AG20443 (cell line): Measurements from ENCODE around the gene RASSF8.
"Not testable (repeated sequence)": the region's sequence is repeated elsewhere in the genome, so short reads cannot be mapped to it uniquely, and the experiment has no call there.

ENCODE experiments used
- DNase-seq: peaks from one replicate; pipeline ENCODE4 v3.0.0; 2012; ENCODE audit warnings: low spot score, mixed read lengths

Gene RASSF8

DNA sequence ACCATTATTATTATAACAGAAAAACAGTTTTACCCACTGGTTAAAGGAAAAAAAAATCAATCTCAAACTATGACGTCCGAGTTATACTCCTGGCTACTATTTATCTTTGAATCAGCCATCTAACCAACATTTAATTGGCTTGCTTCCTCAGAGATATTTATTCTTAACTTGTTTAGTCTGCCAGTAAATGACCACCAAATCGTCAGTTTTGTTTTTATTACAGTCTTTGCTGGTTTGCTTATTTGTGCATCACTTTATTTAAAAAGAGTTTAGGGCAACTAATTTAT is 71.2 kb downstream of the RASSF8 start:
- DNase-seq = no peak

DNA sequence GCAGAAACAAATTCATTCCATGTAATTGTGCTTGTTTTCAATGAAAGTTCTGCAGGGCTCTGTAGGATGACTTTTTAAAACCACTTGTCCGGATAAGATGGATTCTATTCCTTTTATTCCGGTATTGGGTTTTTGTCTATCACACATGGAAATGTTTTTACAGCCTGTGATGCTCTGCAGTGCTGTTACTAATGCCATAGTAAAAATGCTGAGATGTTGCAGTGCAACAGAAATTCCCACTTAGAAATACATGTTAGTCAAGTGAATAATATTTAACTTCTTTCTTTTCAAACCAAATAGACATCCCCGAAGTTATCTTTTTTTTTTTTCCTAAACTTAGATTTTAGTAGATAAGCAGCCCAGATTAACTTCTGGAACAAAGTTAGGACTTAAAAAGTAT is 71.9 kb downstream of the RASSF8 start:
- DNase-seq = no peak

DNA sequence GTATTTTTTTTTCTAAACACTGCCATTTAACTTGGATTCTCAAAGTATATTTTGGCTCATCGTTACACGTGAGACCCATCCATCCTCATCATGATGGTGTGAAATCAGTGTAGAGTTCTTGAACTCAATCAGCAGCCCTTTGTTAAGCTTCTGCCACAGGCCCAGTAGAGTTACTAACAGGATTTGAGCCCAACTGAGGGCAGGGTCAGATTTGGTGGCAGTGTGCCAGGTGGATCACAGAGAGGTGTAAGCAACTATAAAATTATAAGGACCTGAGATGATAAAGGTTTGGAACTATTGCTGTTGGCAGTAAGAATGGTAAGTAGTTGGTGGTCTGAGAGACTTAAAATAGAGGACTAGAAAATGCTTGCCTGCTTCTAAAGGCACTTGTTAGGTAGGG is 72.8 kb downstream of the RASSF8 start:
- DNase-seq = no peak

DNA sequence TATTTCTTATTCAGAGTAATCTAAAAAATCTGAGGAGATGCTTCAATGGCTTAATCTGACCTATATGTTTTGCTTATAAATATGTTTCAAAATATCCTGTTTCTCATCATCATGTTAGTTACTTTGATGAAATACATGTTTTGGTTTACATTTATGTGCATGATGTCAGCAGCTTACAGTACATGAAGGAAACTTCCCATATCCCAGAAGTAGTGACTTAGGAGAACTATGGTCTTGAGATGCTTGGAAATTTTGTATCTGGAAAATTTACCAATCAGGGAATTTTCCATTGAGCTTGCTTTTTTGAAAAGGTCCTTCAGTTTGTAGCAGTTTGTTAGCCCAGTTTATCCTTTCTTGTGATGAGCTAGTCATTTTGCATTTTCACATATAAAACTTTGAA is 73.3 kb downstream of the RASSF8 start:
- DNase-seq = no peak

DNA sequence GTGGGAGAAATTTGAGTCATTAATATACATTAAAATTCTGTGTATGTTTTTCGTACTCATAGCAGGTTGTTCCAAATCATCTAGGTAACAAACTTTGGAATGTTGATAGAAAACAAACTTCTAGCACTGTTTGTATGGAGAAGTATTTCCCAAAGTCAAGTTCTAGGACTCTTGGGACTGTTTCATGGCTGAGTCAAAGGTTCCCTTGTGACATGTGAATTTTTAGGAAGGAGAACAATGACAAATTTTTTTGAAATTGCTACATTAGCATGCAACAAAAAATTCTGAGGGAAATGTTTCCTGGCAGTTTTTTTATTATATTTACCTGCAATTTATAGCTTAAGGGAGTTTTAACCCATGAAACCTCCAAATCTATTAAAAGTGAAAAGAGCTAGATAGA is 73.8 kb downstream of the RASSF8 start:
- DNase-seq = no peak

DNA sequence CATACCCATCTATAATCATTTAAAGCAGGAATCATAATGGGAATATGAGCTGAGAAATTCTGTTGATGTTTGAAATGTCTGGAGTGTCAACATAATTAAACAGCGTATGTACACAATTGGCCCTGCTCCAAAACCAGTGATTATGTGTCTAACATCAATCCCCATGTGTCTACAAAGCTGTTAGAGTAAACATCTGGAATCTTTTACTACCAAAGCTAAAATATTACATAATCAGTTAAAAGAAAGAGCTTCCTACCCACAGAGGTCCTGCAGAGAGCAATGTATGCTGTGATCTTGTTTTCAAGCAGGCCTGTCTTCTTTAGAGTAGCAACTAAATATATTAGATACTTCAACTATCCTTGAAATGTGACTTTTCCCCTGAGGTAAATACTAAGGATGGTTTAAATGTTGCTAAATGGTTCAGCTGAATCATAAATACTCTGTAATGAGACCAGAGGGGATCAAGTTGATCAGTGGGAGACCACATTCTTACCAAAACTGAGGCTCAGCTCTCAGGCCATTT is 74.3 kb downstream of the RASSF8 start:
- DNase-seq = peak; percentile 24

DNA sequence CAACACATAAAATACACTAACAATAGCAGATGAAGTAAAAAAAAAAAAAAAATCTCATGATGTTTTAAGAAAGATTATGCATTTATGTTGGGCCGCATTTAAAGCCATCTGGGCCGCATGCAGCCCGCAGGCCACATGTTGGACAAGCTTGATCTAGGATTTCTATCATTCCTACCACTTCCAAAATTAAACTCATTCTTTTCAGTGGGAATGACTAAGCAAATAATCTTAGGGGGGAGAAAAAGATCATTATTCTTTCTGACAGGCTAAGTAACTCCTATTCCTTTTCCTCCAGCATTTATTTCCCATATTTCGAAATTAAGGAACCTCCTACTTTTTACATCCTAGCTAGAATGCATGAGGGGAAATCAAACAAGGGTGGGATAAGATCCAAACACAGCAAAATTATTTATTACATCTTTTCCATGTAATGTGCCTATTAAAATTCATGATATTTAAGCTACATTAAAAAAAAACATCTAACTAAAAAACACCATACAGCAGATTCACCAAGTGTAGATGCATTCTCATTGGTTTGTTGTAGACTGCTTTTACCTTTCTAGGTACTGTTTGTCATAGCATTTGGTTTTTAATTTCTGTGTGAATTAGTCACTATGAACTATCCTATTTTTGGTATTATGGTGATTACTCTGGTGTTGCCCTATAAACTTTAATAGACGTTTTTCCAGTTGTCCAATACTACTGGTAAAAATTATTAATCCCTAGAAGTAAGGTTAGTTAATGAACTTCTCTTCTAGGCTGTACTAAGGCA is 76.1 kb downstream of the RASSF8 start:
- peak; percentile 40 for DNase-seq

DNA sequence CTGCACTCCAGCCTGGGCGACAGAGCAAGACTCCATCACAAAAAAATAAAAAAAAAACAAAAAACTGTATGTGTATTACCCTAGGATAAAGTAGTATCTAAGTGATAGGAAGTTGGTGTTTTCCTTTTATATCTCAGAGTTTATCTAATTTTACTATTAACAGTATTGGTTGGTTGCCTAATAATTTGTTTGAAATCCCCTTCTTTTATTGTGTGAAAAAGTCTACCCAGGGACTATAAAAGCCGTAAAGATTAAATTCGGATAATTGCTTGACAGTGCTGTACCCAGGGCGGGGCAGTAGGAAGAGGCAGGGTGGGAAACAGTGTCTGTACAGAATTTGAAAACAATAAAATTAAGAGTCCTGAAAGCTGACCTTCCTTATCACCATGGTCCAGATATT is 78.4 kb downstream of the RASSF8 start:
- DNase-seq = no peak

DNA sequence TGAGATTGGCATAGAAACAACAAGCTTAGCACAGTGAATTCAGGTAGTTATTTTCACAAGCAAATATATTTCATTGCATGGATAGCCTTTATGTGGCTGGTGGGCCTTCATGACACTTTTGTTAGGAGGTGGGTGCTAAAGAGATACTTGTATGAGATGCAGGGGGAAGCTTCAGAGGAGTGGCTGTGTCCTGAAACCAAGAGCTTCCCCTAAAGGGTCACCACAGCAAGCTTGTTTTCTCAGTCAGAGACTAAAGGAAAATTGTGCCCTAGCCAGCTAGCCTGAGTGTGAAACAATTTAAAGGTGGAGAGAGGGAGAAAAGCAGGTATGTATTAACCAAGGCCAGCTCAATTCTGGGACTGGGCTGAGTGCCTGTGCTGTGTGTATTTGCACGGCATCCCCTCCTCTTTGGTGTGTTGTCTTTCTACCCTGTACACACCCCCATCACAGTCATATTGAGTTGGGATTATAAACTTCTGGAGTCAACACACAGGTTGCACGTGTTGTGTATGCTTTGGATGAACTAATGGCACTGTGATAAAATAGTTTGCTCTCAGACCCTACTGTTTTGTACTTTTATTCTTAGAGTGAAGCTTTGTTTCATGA is 79.2 kb downstream of the RASSF8 start:
- DNase-seq = no peak

DNA sequence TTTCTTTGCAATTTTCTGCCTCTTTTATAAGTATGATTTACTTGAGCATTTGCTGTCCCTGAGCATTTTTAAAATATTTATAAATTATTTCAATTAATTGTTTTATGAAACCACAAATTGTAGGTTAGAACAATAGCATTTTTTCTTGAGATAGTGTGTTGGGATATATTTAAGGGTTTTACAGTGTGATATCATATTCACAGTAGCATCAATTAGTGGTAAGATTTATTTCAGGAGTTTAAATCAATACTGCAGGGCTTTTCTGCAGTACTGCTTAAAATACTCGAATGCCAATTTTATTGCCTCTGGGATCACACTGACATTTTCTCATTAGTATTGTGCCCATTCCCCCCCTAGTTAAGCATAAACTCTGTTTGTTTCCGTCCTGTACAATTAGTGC is 84.2 kb downstream of the RASSF8 start:
- no peak for DNase-seq

DNA sequence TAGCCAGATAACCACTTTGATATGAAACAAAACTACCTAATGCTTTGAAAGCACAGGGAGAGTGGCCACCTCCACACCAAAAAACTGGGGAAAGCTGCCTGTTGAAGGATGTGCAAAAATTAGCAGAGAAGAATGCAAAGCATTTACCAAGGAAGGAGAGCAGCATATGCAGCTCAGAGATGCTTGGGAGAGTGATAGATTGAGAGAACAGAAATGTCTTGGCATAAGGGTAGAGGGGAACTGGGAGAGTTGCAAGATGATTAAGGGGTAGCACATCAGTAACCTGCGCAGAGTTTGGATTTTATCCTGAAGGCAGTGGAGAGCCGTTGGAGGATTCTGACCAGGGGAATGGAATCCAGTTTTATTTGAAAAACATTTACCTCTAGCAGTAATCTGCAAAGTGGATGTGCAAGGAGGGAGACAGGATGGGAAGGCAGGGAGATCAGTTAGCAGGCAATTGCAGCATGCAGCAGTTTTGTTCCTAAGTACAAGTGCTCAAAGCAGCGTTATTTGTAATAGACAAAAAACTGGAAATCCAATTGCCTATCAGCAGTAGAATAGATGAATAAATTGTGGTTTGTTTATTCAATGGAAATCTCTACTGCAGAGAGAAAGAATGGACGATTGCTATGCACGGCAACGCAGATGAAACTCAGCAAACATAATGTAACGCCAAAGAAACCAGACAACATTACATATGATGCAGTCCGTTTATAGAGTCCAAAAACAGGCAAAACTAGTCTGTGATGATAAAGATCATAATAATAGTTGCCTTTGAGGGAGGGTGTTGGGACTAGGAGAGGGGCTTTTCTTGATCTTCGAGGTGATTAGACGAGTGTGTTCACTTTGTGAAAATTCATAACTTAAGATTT is 84.9 kb downstream of the RASSF8 start:
- DNase-seq = no peak

DNA sequence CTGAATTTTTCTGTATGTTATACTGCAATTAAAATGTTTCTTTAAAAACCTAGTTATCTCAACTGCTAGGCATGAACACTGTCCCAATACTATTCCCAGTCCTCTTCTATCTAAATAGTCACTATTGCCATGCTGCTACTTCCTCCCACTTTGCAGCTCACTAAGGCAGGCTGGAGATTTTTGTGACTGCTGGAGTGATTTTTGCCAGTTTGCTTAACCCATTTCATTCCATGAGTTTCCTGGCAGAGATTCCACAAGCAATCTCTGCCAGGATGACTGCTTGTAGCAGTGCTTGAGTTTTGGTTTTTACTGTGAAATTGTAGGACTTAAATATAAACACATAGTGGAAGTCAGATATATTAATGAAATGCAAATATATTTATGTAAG is 85.5 kb downstream of the RASSF8 start:
- peak; percentile 37 for DNase-seq

DNA sequence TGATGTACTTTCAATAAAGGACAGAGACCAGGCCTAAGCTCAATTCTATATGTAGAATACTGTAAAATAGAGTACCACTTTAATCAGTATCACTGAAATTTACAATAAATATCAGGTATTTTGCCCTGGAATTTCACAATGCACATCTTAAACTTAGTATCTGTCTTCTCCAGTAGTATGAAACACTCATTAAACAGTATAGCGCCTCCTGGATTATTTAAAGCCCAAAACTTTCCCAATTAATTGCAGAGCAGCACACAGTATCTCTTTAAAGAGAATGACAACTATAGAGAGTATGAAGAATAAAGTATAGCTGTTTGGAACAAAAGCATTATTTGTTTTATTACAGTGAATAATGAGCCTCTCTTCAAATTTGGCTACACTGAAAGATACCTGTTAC is 86.1 kb downstream of the RASSF8 start:
- DNase-seq = no peak

DNA sequence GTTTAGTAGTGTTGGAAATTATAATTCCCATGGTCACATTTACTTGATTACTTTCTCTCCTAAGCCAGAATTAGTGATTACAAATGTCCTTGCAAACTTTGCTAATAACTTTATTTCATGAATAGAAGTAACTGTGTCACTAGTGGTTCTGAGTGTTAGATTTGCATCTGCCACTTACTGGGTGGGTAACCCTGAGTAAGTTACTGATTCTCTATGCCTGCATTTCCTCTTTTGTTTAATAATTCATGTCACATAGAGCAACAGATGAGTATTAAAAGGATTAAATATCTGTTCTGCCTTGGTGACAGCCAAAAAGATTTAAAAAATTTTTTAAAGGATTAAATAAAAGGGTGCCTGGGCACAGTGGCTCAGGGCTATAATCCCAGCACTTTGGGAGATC is 87.7 kb downstream of the RASSF8 start:
- DNase-seq = no peak

DNA sequence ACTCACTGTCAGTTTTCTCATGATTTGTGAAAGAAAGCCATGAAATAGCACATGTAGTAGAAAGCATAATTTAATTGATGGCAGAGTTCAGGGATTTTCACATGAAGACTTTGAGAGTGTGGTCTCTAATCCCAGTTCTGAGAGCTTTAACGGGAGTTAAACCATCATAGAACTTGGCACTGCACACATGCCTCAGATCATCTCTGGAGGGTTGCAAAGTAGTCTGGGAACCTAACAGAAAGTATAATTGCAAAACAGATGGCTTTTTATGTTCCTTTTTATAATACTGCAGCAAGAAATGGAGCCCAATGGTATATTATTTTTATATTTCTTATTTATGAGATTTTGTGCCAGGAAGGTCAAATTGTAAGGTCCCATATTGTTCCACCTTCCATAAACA is 88.4 kb downstream of the RASSF8 start:
- DNase-seq = no peak

DNA sequence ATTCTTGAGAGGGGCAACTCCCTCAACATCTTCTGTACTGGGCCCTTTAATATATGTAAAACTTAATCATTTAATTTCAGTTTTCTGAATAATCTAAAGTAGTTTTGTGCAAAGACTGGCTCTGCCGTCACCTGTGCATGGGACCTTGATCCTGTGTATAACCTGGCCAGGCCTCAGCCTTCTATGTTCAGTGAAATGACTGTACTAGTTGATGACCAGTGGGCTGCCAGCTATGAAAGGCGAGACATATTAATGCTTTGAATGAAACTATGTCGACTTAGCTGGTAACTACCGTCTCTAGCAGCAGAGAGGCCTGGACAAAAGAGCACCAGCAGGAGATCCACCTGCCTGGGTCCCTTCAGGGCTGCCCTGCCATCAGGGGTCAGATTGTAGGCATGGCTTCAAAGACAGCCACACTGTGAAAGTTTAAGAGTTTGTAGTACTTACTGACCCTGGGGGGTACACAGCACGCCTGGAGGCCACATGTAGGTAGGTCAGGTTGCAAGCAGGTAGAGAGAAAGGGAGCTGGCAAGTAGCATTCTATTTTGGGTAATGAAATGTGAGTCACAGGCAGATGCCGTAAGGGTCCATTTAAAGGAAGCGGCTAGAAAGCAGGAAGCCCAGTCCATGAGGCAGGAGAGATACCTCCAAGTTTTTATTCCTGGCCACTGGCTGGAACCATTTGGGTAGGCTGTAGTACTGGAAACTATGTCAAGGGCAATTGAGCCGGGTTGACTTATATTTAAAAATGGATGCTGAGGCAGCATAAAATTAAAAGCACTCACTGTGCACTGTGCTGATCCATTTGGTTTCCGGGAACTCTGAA is 89.1 kb downstream of the RASSF8 start:
- no peak for DNase-seq

DNA sequence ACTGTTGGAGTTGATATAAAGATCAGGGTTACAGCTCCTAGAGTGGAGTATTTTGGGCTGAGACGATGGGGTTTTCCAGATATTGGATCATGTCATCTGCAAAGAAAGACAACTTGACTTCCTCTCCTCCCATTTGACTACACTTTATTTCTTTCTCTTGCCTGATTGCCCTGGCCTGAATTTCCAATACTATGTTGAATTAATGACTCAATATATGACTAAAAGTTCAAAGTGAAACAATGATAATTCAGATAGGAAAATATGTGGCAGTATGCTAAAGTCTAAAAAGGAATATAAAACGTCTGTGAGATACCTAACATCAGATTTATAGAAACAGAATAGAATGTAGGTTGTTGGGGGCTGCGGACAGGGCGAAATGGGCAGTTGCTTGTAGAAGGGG is 94.2 kb downstream of the RASSF8 start:
- DNase-seq = no peak

DNA sequence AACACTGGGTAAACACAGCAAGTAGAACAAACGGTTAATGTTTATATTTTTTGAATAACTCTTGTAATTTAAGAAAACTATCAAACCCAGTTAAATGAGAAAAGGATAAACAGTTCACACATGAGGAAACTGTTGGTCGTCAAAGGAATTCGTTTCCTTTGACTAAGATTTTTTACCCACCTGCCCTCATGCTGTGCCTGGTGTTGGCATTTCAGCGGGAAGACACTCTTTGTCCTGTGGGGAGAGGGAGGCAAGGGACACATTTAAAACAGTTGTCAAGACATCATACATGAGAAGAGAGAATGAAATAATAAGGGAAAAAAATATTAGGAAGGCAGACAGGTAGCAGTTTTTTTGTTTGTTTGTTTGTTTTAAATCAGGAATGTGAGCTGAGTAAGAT is 95.9 kb downstream of the RASSF8 start:
- no peak for DNase-seq

DNA sequence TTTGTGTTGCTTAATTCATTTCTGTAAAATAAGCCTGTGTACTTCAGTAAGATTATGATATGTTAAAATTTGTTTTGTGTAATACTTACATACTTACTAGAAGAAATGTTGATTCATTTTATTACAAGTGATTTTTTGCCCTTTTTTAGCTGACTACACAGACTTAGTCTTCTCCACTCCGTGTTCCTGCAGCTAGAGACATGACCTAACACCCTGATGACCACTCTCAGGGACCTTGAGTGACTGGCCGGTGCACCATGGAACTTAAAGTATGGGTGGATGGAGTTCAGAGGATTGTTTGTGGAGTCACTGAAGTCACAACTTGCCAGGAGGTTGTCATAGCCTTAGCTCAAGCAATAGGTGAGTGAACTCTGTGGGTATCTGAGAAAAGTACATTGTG is 96.6 kb downstream of the RASSF8 start:
- no peak for DNase-seq

DNA sequence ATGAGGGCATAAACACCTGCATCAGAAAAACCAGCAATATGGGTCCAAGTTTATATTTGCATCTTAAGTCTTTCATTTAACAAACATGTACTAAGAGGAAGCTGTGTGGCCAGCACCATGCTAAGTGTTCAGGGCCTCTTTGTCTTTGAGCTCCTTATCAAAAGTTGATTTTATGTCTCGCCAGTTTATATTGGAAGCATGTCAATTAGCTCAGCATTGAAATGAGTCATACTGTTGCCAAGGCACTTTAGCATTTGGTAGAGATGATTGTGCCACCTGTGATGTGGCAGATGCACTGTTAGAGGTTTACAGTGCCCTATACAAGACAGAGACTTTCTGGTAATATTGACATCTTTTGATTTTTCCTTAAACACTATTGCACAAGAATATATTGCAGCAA is 97.9 kb downstream of the RASSF8 start:
- no peak for DNase-seq

DNA sequence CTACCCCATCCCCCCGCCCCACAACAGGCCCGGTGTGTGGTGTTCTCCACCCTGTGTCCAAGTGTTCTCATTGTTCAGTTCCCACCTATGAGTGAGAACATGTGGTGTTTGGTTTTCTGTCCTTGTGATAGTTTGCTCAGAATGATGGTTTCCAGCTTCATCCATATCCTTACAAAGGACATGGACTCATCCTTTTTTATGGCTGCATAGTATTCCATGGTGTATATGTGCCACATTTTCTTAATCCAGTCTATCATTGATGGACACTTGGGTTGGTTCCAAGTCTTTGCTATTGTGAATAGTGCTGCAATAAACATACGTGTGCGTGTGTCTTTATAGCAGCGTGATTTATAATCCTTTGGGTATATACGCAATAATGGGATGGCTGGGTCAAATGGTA is 98.8 kb downstream of the RASSF8 start:
- not testable (repeated sequence) for DNase-seq

DNA sequence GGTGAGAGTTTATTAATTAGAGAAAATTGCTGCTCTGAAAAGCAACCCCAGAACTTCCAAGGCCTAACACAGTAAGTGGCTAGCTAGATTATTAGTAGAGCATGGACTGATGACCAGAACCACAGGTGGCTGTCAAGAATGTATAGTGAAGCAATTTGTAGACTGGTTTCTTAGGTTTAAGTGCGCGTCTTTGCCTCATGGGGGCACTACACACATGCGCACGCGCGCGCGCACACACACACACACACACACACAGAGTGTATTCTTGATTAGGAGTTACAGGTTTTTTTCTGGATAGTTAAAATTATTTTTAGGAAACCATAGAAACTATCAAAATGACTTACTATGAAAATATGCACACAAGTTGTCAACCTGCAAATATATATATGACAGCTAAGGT is 99.8 kb downstream of the RASSF8 start:
- no peak for DNase-seq
